ENCODE results near the gene SCGB1D4.
"Not testable (repeated sequence)": the region's sequence is repeated elsewhere in the genome, so short reads cannot be mapped to it uniquely, and the experiment has no call there.

GRCh38 chr11:62325781-62326180, 26.9 kb upstream of the SCGB1D4 start:
- not testable (repeated sequence) for TF ChIP-seq POLR2AphosphoS5, POLR2A, EP300 (IDR thresholded peaks at IDR 0.05)
- TF ChIP-seq, protein P1, sequence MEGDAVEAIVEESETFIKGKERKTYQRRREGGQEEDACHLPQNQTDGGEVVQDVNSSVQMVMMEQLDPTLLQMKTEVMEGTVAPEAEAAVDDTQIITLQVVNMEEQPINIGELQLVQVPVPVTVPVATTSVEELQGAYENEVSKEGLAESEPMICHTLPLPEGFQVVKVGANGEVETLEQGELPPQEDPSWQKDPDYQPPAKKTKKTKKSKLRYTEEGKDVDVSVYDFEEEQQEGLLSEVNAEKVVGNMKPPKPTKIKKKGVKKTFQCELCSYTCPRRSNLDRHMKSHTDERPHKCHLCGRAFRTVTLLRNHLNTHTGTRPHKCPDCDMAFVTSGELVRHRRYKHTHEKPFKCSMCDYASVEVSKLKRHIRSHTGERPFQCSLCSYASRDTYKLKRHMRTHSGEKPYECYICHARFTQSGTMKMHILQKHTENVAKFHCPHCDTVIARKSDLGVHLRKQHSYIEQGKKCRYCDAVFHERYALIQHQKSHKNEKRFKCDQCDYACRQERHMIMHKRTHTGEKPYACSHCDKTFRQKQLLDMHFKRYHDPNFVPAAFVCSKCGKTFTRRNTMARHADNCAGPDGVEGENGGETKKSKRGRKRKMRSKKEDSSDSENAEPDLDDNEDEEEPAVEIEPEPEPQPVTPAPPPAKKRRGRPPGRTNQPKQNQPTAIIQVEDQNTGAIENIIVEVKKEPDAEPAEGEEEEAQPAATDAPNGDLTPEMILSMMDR (IDR thresholded peaks at IDR 0.05): not testable (repeated sequence)

Data from sigmoid colon (tissue), 4 donors.